GM12875 (cell line): Measurements from ENCODE around the gene FOXP1.
"Not testable (repeated sequence)": the region's sequence is repeated elsewhere in the genome, so short reads cannot be mapped to it uniquely, and the experiment has no call there.

Experiments
- H3K4me3 ChIP-seq: one replicate; pipeline ENCODE4 v1.5.1; 2011; ENCODE audit warnings: low read depth, low read length, control low read depth
- CTCF ChIP-seq: IDR thresholded peaks from 2 replicates; pipeline ENCODE4 v1.5.1; 2011; ENCODE audit warnings: low read depth, mild to moderate bottlenecking, control low read depth, inconsistent platforms, low read length, moderate library complexity, borderline replicate concordance; ENCODE audit not compliant: insufficient read depth

The FOXP1 gene

DNA sequence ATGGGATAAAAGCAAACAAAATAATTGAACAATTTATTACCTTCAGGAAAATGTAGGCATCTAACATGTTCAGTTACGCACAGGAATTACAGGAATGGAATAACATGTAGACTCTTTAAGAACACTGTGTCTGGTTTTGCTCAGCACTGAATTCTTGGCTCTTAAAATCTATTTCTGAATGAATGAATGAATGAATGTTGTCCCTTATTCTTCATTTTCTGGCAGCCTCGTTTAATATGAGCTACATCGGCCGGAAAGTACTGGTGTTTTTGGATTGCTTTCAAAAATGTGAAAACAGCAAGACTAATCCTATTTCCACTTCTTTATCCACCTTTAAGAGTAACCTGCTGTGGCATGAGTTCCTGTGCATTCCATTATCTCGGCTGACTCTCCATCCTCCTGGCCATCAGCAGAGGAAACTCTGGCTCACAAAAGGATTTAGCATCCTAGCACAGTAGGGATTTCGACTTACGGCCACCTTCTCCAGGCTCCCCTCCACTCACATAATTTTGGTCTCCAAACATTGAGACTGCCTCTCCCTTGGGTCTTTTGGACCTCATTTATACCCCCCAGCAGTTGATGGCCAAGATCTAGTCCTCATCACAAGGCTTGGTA lies 145.3 kb downstream of the FOXP1 start:
- no peak for TF ChIP-seq CTCF
- no peak overlapping the region for H3K4me3 ChIP-seq

DNA sequence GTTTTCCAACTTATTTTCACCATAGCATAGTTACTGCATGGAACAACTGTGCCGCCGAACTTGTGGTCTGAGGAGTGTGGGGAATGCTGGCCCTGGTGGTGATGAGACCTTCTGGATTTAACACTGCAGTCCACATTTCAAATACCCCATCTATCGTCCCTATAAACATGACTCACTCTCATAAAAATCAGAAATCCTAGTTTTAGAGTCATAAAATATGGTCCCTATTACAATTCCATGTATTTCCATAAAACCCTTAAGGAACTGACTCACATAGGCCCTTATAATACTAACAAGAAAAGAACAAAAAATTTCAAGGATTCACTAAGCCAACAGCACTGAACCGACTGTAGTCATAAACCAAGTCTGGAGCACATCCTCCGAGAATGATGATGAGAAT lies 147.2 kb downstream of the FOXP1 start:
- H3K4me3 ChIP-seq = no peak overlapping the region
- no peak for TF ChIP-seq CTCF

DNA sequence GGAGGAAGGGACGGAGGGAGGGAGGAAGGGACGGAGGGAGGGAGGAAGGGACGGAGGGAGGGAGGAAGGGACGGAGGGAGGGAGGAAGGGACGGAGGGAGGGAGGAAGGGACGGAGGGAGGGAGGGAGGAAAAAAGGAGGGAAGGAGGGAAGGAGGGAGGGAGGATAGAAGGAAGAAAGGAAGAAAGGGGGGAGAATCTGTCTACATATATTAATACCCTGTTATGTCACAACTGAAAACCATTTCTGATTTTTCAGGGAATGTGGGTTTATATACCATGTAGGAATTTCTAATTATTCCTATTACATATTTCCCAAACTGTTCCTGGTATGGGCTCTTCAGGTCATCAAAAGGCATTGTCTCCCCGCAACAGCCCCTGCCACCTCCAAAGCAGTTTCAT lies 147.7 kb downstream of the FOXP1 start:
- not testable (repeated sequence) for H3K4me3 ChIP-seq

- no peak overlapping the region for H3K4me3 ChIP-seq
- no peak for TF ChIP-seq CTCF
Measured at GRCh38 chr3:71433631-71434030, 149.9 kb downstream of the FOXP1 start.

GRCh38 chr3:71432044-71432975 lies 151.2 kb downstream of the FOXP1 start:
- no peak overlapping the region for H3K4me3 ChIP-seq
- no peak for TF ChIP-seq CTCF

GRCh38 chr3:71430941-71431552 lies 152.5 kb downstream of the FOXP1 start:
- no peak overlapping the region for H3K4me3 ChIP-seq
- no peak for TF ChIP-seq CTCF

DNA sequence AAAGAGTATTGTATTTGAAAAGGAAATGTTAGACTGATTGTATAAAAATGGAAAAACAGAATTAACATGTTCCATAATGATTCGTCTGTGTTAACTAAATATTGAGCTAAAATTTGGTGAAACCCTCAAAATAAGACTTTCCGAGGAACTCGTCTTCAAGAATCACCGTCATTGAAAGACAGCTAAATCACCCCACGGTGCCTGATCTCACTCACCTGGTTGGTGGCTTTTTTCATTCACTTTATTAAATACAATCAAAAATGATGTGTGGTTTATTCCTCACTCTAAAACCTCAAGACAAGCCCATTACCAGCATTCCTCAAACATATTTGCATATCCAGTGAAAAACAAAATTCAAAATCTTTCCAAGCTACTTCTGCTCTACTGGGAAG lies 153.9 kb downstream of the FOXP1 start:
- no peak overlapping the region for H3K4me3 ChIP-seq
- no peak for TF ChIP-seq CTCF
